GM12878 (cell line): ENCODE measurements around the gene MOB2.

Experiments used
- CHD2 ChIP-seq: IDR thresholded peaks from 2 replicates; pipeline ENCODE4 v1.6.1; 2011; ENCODE audit warnings: low read depth, low read length, improper control_type of control experiment, borderline replicate concordance
- EP300 ChIP-seq, 2 experiments: fragments of 150-350 bp in 1 of 2; IDR thresholded peaks; 2 replicates each; pipeline ENCODE4 v1.6.1; 2011 to 2012; ENCODE audit warnings: low read depth in 2 of 2, low read length in 2 of 2, borderline replicate concordance in 1 of 2, improper control_type of control experiment in 1 of 2, inconsistent platforms in 1 of 2; ENCODE audit not compliant: control insufficient read depth in 1 of 2
- EZH2 ChIP-seq: IDR thresholded peaks from 2 replicates; pipeline ENCODE4 v1.6.1; 2012; ENCODE audit warnings: low read depth, mild to moderate bottlenecking, control low read depth, inconsistent platforms, low read length, borderline replicate concordance; ENCODE audit not compliant: control insufficient read depth
- FOXK2 ChIP-seq: fragments of 450-650 bp; IDR thresholded peaks from 2 replicates; pipeline ENCODE4 v1.6.1; 2017; ENCODE audit warnings: mild to moderate bottlenecking, moderate library complexity
- GABPA ChIP-seq: IDR thresholded peaks from 2 replicates; pipeline ENCODE4 v1.6.1; 2014; ENCODE audit warnings: antibody characterized with exemption, low read depth, mild to moderate bottlenecking, inconsistent platforms
- POLR2A ChIP-seq: IDR thresholded peaks from 2 replicates; pipeline ENCODE4 v1.6.1; 2011; ENCODE audit warnings: low read depth, mild to moderate bottlenecking, low read length
- RELA ChIP-seq: fragments of 450-650 bp; IDR thresholded peaks from 2 replicates; pipeline ENCODE4 v1.8.0; 2014; ENCODE audit warnings: borderline replicate concordance; ENCODE audit not compliant: partially characterized antibody
- TAF1 ChIP-seq: IDR thresholded peaks from 2 replicates; pipeline ENCODE4 v1.6.1; 2011; ENCODE audit warnings: mild to moderate bottlenecking, low read depth, low read length, borderline replicate concordance
- TF ChIP-seq, protein P1 (sequence below), 3 experiments: IDR thresholded peaks in 2 of 3; conservative IDR thresholded peaks in 1 of 3; 2 replicates each; pipeline ENCODE4 v1.5.1; 2011; ENCODE audit warnings: low read depth in 3 of 3, low read length in 3 of 3, mild to moderate bottlenecking in 3 of 3, control low read depth in 2 of 3, moderate library complexity in 2 of 3, inconsistent platforms in 1 of 3, mixed read lengths in 1 of 3; ENCODE audit not compliant: control insufficient read depth in 2 of 3, insufficient read depth in 1 of 3; ENCODE audit errors: extremely low read depth in 1 of 3
- TF ChIP-seq, protein P2 (sequence below): fragments of 450-650 bp; IDR thresholded peaks from 2 replicates; pipeline ENCODE4 v1.6.1; 2018; ENCODE audit warnings: mild to moderate bottlenecking, low read depth, moderate library complexity; ENCODE audit not compliant: partially characterized antibody
- TF ChIP-seq, protein P3 (sequence below): IDR thresholded peaks from 2 replicates; pipeline ENCODE4 v1.6.1; 2012; ENCODE audit warnings: low read depth, low read length, improper control_type of control experiment

DNA sequence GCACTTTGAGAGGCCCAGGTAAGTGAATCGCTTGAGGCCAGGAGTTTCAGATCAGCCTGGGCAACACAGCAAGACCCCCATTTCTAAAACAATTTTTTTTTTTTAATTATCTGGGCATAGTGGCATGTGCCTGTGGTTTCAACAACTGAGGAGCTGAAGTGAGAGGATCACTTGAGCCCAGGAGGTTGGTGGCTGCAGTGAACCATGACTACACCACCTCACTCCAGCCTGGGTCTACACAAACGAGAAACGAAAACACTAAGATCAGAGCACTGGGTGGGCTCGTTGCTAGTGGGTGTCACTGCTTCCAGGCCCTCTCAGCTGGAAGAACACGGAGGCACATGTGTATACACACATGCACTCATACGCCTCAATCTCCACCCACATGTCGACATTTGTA lies 4.1 kb upstream of the MOB2 start:
- TF ChIP-seq CHD2 (no peak), RELA (no peak), TAF1 (no peak), EP300 (IDR thresholded peaks at IDR 0.05; ENCODE audit: borderline replicate concordance in 1 of 2, control insufficient read depth in 1 of 2, low read depth in 2 of 2, low read length in 2 of 2) (no peak), POLR2A (no peak), FOXK2 (no peak), GABPA (no peak), EZH2 (no peak)
- TF ChIP-seq, protein P1, sequence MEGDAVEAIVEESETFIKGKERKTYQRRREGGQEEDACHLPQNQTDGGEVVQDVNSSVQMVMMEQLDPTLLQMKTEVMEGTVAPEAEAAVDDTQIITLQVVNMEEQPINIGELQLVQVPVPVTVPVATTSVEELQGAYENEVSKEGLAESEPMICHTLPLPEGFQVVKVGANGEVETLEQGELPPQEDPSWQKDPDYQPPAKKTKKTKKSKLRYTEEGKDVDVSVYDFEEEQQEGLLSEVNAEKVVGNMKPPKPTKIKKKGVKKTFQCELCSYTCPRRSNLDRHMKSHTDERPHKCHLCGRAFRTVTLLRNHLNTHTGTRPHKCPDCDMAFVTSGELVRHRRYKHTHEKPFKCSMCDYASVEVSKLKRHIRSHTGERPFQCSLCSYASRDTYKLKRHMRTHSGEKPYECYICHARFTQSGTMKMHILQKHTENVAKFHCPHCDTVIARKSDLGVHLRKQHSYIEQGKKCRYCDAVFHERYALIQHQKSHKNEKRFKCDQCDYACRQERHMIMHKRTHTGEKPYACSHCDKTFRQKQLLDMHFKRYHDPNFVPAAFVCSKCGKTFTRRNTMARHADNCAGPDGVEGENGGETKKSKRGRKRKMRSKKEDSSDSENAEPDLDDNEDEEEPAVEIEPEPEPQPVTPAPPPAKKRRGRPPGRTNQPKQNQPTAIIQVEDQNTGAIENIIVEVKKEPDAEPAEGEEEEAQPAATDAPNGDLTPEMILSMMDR (IDR thresholded peaks at IDR 0.05 in 2 of 3, conservative IDR thresholded peaks at IDR 0.05 in 1 of 3; ENCODE audit: control insufficient read depth in 2 of 3, extremely low read depth in 1 of 3, insufficient read depth in 1 of 3, low read depth in 3 of 3, low read length in 3 of 3): no peak
- TF ChIP-seq, protein P2, sequence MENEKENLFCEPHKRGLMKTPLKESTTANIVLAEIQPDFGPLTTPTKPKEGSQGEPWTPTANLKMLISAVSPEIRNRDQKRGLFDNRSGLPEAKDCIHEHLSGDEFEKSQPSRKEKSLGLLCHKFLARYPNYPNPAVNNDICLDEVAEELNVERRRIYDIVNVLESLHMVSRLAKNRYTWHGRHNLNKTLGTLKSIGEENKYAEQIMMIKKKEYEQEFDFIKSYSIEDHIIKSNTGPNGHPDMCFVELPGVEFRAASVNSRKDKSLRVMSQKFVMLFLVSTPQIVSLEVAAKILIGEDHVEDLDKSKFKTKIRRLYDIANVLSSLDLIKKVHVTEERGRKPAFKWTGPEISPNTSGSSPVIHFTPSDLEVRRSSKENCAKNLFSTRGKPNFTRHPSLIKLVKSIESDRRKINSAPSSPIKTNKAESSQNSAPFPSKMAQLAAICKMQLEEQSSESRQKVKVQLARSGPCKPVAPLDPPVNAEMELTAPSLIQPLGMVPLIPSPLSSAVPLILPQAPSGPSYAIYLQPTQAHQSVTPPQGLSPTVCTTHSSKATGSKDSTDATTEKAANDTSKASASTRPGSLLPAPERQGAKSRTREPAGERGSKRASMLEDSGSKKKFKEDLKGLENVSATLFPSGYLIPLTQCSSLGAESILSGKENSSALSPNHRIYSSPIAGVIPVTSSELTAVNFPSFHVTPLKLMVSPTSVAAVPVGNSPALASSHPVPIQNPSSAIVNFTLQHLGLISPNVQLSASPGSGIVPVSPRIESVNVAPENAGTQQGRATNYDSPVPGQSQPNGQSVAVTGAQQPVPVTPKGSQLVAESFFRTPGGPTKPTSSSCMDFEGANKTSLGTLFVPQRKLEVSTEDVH: no peak
- TF ChIP-seq, protein P3, sequence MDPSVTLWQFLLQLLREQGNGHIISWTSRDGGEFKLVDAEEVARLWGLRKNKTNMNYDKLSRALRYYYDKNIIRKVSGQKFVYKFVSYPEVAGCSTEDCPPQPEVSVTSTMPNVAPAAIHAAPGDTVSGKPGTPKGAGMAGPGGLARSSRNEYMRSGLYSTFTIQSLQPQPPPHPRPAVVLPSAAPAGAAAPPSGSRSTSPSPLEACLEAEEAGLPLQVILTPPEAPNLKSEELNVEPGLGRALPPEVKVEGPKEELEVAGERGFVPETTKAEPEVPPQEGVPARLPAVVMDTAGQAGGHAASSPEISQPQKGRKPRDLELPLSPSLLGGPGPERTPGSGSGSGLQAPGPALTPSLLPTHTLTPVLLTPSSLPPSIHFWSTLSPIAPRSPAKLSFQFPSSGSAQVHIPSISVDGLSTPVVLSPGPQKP: no peak
